Suprapubic skin (tissue), 4 donors: ENCODE measurements around the gene ACSM3. TPM values are rescaled to one million over a fixed set of nuclear protein-coding genes. Genes with fewer than 3 reads are reported as not detected.
"Not testable (repeated sequence)": the region's sequence is repeated elsewhere in the genome, so short reads cannot be mapped to it uniquely, and the experiment has no call there.

Source experiments
- DNase-seq, 2 donors: peaks; one replicate each; pipeline ENCODE4 v3.0.0-alpha.2; 2019; ENCODE audit warnings: low spot score in 2 of 2
- H3K27ac ChIP-seq: fragments of 200-600 bp; sonication (generic); one replicate; pipeline ENCODE4 v1.5.1; 2019
- H3K27me3 ChIP-seq: fragments of 200-600 bp; sonication (generic); one replicate; pipeline ENCODE4 v1.5.1; 2019
- H3K36me3 ChIP-seq: fragments of 200-600 bp; sonication (generic); one replicate; pipeline ENCODE4 v1.5.1; 2019
- H3K4me1 ChIP-seq: fragments of 200-600 bp; sonication (generic); one replicate; pipeline ENCODE4 v1.5.1; 2019
- H3K4me3 ChIP-seq: fragments of 200-600 bp; sonication (generic); one replicate; pipeline ENCODE4 v1.5.1; 2019; ENCODE audit warnings: mild to moderate bottlenecking
- H3K9me3 ChIP-seq: fragments of 200-600 bp; sonication (generic); one replicate; pipeline ENCODE4 v1.5.1; 2019
- CTCF ChIP-seq, 2 donors: fragments of 200-600 bp in 1 of 2; fragments of 450-650 bp in 1 of 2; sonication (generic) in 1 of 2; IDR thresholded peaks; one replicate each; pipeline ENCODE4 v1.5.1; 2016 to 2019; ENCODE audit warnings: antibody characterized with exemption in 2 of 2, mild to moderate bottlenecking in 1 of 2, moderate library complexity in 1 of 2
- EP300 ChIP-seq: sonication (generic); formaldehyde crosslinking; IDR thresholded peaks from one replicate; pipeline ENCODE4 v1.6.1; 2017; ENCODE audit warnings: antibody characterized with exemption
- POLR2A ChIP-seq, 2 donors: fragments of 450-650 bp; IDR thresholded peaks; one replicate each; pipeline ENCODE4 v1.6.1; 2017; ENCODE audit warnings: antibody characterized with exemption in 2 of 2, mild to moderate bottlenecking in 2 of 2, moderate library complexity in 2 of 2
- POLR2AphosphoS5 ChIP-seq, 3 donors: sonication (generic); formaldehyde crosslinking; IDR thresholded peaks; one replicate each; pipeline ENCODE4 v1.6.1; 2017; ENCODE audit warnings: antibody characterized with exemption in 3 of 3
- WGBS: methylation state at CpG from one replicate; pipeline ENCODE4 v1.1.5; 2018; 5-methylcytosine and 5-hydroxymethylcytosine counted together
- total RNA-seq, 4 donors: library from RNA; depleted of rRNA; stranded (reverse); fragments of >200 nt; gene quantifications; one replicate each; pipeline ENCODE4 v1.1.0, GENCODE V29; 2016

ACSM3 gene
- 10 to 100 TPM in 3 of 4 donors, 1 to 10 TPM in 1; 5.2 to 11.7 (median 11.0) TPM for total RNA-seq

- H3K4me1 ChIP-seq, result peaks cover 13% of the 10 kb centered on the region
- no peaks in the 10 kb centered on the region for H3K27me3 ChIP-seq
- peak within 1 kb of the TSS; percentile 45 for H3K4me3 ChIP-seq
- no peaks in the 10 kb centered on the region for H3K36me3 ChIP-seq
- DNase-seq, result no peak
- H3K9me3 ChIP-seq, result no peaks in the 10 kb centered on the region
- TF ChIP-seq CTCF (IDR thresholded peaks at IDR 0.05), result no peak
- no peak for TF ChIP-seq POLR2AphosphoS5 (IDR thresholded peaks at IDR 0.05)
- no peak for TF ChIP-seq EP300
- no peak for TF ChIP-seq POLR2A (IDR thresholded peaks at IDR 0.05)
- WGBS, result 15% methylated on average over 10 of the region's 10 CpGs
- H3K27ac ChIP-seq, result peak within 1 kb of the TSS; percentile 68
These were observed at the start of gene ACSM3 for GRCh38 chr16:20763461-20764232. Gene ACSM3, plus strand, starts transcription at chr16:20764014. Its CDS starts 6,021 bp downstream, at chr16:20770035.

- not testable (repeated sequence) for H3K36me3 ChIP-seq
These were observed 46.1 kb upstream of the ACSM3 start for GRCh38 chr16:20717718-20718117.

GRCh38 chr16:20720251-20720650 lies 43.6 kb upstream of the ACSM3 start:
- no peaks in the 10 kb centered on the region for H3K4me1 ChIP-seq
- H3K36me3 ChIP-seq, result no peaks in the 10 kb centered on the region
- no peak for DNase-seq
- 92% methylated on average over 4 of the region's 4 CpGs for WGBS
- H3K27me3 ChIP-seq, result no peaks in the 10 kb centered on the region
- H3K4me3 ChIP-seq, result no peak overlapping the region
- no peak overlapping the region for H3K27ac ChIP-seq
- H3K9me3 ChIP-seq, result no peaks in the 10 kb centered on the region
- TF ChIP-seq CTCF (IDR thresholded peaks at IDR 0.05) (no peak), POLR2A (IDR thresholded peaks at IDR 0.05) (no peak), POLR2AphosphoS5 (IDR thresholded peaks at IDR 0.05) (no peak), EP300 (no peak)

More at GRCh38 chr16:20717718-20718117, 46.1 kb upstream of the ACSM3 start:
- H3K27ac ChIP-seq, H3K27me3 ChIP-seq, DNase-seq, H3K4me1 ChIP-seq, H3K4me3 ChIP-seq, H3K9me3 ChIP-seq: not testable (repeated sequence)

GRCh38 chr16:20726661-20727060 lies 37.2 kb upstream of the ACSM3 start:
- Histone ChIP-seq H3K4me3 (no peak overlapping the region), H3K27me3 (no peaks in the 10 kb centered on the region), H3K36me3 (peaks cover 6% of the 10 kb centered on the region), H3K27ac (no peak overlapping the region), H3K4me1 (no peaks in the 10 kb centered on the region), H3K9me3 (no peaks in the 10 kb centered on the region)
- TF ChIP-seq POLR2A (IDR thresholded peaks at IDR 0.05) (no peak), CTCF (IDR thresholded peaks at IDR 0.05) (no peak), EP300 (no peak), POLR2AphosphoS5 (IDR thresholded peaks at IDR 0.05) (no peak)
- DNase-seq, result no peak

GRCh38 chr16:20727181-20727580 lies 36.6 kb upstream of the ACSM3 start:
- TF ChIP-seq CTCF (IDR thresholded peaks at IDR 0.05) (no peak), POLR2AphosphoS5 (IDR thresholded peaks at IDR 0.05) (no peak), EP300 (no peak), POLR2A (IDR thresholded peaks at IDR 0.05) (no peak)
- H3K36me3 ChIP-seq, result peaks cover 6% of the 10 kb centered on the region
- H3K9me3 ChIP-seq, result no peaks in the 10 kb centered on the region
- no peak overlapping the region for H3K27ac ChIP-seq
- no peaks in the 10 kb centered on the region for H3K4me1 ChIP-seq
- no peak overlapping the region for H3K4me3 ChIP-seq
- no peak for DNase-seq
- whole genome bisulfite sequencing, result 80% methylated on average over 3 of the region's 3 CpGs
- H3K27me3 ChIP-seq, result no peaks in the 10 kb centered on the region
